Measurements from ENCODE around the gene RNF121.

RNF121 gene

DNA sequence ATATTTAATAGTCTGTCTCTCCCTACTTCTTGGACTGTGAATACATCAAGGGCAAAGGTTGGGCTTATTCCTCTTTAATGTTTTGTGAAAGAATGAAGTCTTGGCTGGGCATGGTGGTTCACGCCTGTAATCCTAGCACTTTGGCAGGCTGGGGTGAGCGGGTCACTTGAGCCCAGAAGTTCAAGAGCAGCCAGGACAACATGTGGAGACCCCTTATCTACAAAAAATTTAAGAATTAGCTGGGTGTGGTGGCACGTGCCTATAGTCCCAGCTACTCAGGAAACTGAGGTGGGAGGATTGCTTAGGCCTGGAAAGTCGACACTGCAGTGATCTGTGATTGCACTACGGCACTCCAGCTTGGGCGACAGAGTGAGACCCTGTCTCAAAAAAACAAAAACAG, 20.2 kb downstream of the RNF121 start:
- Mint-ChIP-seq H3K9me3 (no peaks in the 10 kb centered on the region), H3K27me3 (ENCODE audit: low read depth) (no peaks in the 10 kb centered on the region), H3K4me3 (no peak overlapping the region), H3K27ac (no peak overlapping the region), H3K4me1 (ENCODE audit: low read depth) (peaks cover 10% of the 10 kb centered on the region), H3K36me3 (ENCODE audit: low read depth) (peaks cover 2% of the 10 kb centered on the region)

DNA sequence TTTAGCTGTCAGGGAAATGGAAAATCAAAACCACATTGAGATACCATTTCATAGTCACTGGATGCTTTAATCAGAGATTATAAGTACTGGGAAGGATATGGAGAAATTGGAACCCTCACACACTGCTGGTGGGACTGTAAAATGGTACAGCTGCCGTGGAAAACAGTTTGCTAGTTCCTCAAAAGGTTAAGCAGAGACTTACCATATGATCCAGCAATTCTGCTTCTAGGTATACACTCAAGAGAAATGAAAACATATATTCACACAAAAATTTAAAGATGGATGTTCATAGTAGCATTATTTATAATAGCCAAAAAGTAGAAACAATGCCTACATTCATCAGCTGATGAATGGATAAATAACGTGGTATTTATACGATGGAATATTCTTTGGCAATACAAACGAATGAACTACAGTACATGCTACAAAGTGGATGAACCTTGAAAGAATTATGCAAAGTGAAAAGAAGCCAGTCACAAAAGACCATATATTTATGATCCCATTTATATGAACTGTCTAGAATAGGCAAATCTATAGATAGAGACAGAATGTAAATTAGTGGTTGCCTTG, 23.0 kb downstream of the RNF121 start:
- no peaks in the 10 kb centered on the region for H3K27me3 Mint-ChIP-seq (ENCODE audit: low read depth)
- no peaks in the 10 kb centered on the region for H3K9me3 Mint-ChIP-seq
- peaks cover 14% of the 10 kb centered on the region for H3K4me1 Mint-ChIP-seq (ENCODE audit: low read depth)
- no peak overlapping the region for H3K4me3 Mint-ChIP-seq
- peaks cover 2% of the 10 kb centered on the region for H3K36me3 Mint-ChIP-seq (ENCODE audit: low read depth)
- H3K27ac Mint-ChIP-seq, result no peak overlapping the region

DNA sequence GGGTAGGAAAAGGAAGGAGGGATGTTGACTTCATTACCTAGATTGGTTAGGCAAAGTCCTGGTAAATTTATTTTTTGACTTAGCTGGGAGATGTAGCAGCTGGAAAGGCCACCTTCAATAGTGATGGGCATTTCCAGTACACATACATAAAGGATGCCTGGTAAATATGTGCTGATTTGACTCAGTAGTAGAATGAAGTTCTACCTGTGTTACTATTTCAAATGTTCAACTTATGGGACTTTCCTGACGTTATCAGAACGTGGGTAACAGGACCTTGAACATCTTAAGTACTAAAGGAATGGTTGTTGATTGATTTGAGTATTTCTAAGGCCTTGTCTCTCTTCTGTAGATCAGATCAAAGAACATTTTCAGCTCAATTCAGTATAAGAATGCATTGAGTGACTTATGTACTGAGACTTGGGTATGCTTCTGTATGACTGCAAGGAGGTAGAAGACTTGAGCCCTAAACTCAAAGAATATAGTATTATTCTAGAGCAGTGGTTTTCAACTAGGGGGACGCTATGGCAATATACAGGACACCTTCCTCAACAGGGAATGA, 27.1 kb downstream of the RNF121 start:
- Mint-ChIP-seq H3K4me1 (ENCODE audit: low read depth) (peaks cover 10% of the 10 kb centered on the region), H3K27ac (no peak overlapping the region), H3K9me3 (no peaks in the 10 kb centered on the region), H3K36me3 (ENCODE audit: low read depth) (peaks cover 4% of the 10 kb centered on the region), H3K27me3 (ENCODE audit: low read depth) (no peaks in the 10 kb centered on the region), H3K4me3 (no peak overlapping the region)

DNA sequence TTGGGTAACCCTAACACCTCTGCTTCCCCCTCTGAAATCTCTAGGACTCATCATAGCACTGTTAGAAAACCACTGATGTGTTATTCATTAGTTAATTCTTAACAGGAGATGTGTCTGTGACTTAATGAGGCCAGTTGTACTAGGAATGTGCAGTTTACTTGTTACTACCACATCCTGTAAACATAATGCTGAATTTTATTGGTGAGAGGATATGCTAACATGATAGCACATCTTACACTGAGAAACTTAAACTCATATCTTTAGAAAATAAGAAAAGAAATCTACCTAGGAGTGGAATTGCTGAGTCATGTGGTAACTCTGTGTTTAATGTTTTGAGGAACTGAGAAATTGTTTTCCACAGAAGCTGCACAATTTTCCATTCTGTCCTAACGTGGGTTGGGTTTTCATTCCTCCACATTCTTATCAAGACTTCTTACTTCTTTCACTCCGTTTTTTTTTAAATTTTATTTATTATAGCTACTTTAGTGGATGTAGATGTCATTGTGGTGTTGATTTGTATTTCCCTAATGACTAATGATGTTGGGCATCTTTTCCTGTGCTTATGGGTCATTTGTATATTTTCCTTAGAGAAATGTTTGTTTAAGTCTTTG, 33.7 kb downstream of the RNF121 start:
- H3K27me3 Mint-ChIP-seq (ENCODE audit: low read depth), result no peaks in the 10 kb centered on the region
- H3K27ac Mint-ChIP-seq, result peak overlapping the region; percentile 59

DNA sequence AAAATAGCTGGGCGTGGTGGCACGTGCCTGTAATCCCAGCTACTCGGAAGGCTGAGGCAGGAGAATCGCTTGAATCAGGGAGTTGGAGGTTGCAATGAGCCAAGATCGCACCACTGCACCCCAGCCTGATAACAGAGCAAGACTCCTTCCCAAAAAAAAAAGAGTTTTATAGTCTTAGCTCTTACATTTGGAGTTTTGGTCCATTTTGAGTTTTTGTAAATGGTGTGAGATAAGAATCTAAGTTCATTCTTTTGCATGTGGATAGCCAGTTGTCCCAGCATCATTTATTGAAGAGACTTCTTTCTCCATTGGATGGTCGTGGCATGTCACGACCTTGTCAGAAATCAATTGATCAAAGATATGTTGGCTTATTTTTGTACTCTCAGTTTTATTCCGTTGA, 34.6 kb downstream of the RNF121 start:
- Mint-ChIP-seq H3K36me3 (ENCODE audit: low read depth) (peaks cover 14% of the 10 kb centered on the region), H3K27ac (no peak overlapping the region), H3K9me3 (no peaks in the 10 kb centered on the region), H3K4me1 (ENCODE audit: low read depth) (peaks cover 13% of the 10 kb centered on the region), H3K27me3 (ENCODE audit: low read depth) (no peaks in the 10 kb centered on the region), H3K4me3 (no peak overlapping the region)

More for the DNA sequence above, 33.7 kb downstream of the RNF121 start:
- Mint-ChIP-seq H3K9me3 (no peaks in the 10 kb centered on the region), H3K4me3 (no peak overlapping the region), H3K4me1 (ENCODE audit: low read depth) (peaks cover 13% of the 10 kb centered on the region), H3K36me3 (ENCODE audit: low read depth) (peaks cover 13% of the 10 kb centered on the region)

DNA sequence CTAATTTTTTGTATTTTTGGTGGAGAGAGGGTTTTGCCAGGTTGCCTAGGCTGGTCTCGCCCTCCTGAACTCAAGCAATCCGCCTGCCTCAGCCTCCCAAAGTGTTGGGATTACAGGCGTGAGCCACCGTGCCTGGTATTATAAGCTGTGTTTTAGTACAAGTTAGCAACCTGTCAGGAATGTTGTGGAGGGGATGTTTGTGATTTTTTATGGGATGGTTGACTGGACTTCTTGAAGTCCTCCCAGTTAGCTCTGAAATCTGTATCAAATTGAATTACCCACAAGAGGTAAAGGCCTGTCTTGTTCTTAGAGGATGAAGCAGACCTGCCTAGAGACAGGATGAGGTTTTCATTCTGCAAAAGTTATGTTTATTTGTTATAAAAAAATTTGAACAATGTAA, 35.8 kb downstream of the RNF121 start:
- H3K4me1 Mint-ChIP-seq (ENCODE audit: low read depth), result peaks cover 13% of the 10 kb centered on the region
- H3K36me3 Mint-ChIP-seq (ENCODE audit: low read depth), result peaks cover 14% of the 10 kb centered on the region
- no peak overlapping the region for H3K27ac Mint-ChIP-seq
- H3K27me3 Mint-ChIP-seq (ENCODE audit: low read depth), result no peaks in the 10 kb centered on the region
- no peak overlapping the region for H3K4me3 Mint-ChIP-seq
- H3K9me3 Mint-ChIP-seq, result no peaks in the 10 kb centered on the region

DNA sequence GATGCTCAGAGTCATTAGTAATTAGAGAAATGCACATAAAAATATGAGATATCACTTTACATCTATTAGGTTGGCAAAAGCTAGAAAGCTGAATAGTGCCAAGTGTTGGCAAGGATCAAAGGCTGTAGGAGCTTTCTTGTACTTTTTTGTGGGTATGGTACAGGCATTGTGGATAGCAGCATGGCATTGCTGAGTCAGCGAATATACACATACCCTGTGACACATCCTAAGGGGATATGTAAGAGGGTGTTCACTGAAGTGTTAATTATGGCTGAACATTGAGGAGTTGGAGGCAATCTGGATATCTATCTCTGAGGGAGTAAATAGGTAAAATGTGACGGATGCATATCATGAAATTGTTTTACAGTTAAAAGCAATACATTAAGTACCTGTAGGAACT, 42.8 kb downstream of the RNF121 start:
- Mint-ChIP-seq H3K27me3 (ENCODE audit: low read depth) (no peaks in the 10 kb centered on the region), H3K27ac (no peak overlapping the region), H3K4me1 (ENCODE audit: low read depth) (no peaks in the 10 kb centered on the region), H3K36me3 (ENCODE audit: low read depth) (peaks cover 10% of the 10 kb centered on the region), H3K4me3 (no peak overlapping the region), H3K9me3 (no peaks in the 10 kb centered on the region)

DNA sequence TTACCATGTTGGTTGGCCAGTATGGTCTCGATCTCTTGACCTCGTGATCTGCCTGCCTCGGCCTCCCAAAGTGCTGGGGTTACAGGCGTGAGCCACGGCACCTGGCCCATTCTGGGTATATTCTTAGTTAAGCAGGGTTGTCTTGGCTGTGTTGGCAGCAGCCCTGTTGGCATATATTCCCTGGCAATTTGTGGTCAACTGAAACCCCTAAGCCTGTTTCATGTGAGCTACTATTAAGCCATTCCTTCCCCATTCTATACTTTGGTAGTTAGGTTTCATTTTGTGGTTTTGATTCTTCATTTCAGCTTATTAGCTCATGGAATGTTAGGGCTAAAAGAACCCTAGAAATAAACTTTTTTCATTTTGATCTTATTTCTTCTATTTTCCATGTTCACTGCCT, 47.7 kb downstream of the RNF121 start:
- no peak overlapping the region for H3K27ac Mint-ChIP-seq
- no peak overlapping the region for H3K4me3 Mint-ChIP-seq
- H3K9me3 Mint-ChIP-seq, result no peaks in the 10 kb centered on the region
- no peaks in the 10 kb centered on the region for H3K27me3 Mint-ChIP-seq (ENCODE audit: low read depth)
- H3K4me1 Mint-ChIP-seq (ENCODE audit: low read depth), result peaks cover 4% of the 10 kb centered on the region
- peaks cover 12% of the 10 kb centered on the region for H3K36me3 Mint-ChIP-seq (ENCODE audit: low read depth)

DNA sequence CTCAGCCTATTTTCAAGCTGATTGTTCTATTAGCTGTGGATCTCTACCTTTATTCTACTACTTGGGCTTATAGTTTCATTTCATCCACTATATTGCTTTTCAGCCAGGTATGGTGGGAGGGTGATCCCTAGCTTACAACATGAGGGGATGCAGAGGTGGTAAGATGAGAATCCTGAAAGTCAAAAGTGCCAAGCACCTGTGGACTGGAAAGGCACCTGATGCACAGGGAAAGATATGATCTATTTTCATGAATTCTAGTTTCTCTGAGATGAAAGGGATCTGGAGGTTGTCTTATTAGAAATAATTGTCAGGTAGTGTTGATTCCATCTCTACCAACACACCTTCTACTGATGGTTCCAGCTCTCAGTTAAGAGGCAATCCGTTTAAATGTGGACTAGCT, 48.2 kb downstream of the RNF121 start:
- peaks cover 13% of the 10 kb centered on the region for H3K36me3 Mint-ChIP-seq (ENCODE audit: low read depth)

DNA sequence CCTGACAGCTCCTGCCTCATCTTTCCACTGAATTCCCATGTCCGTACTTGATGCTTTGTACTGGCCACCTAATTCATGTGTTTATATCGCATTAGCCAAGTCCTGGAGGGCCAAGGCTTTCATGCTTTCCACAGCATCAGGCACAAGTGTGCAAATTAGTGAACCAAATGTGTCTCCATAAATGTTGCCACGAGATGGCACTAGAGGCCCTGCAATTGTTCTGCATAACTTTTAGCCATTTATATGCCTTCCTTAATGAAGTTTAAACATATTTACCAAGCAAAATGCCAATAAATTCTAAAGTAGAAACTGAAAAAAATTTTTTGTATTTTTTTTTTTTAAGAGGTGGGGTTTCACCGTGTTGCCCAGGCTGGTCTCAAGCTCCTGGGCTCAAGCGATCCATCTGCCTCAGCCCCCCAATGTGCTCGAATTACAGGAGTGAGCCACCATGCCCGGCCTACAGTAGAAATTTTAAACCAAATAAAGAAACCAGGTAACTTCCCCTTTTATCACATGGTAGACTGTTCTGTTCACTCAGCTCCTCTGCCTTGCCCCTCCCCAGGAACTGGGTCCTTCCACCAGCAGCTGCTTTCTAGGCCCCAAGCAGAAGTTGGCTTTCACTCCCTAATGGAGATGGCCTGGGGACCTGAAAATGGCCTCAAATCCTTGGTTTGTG, 49.0 kb downstream of the RNF121 start:
- Mint-ChIP-seq H3K27me3 (ENCODE audit: low read depth) (no peaks in the 10 kb centered on the region), H3K4me1 (ENCODE audit: low read depth) (peaks cover 4% of the 10 kb centered on the region), H3K9me3 (no peaks in the 10 kb centered on the region), H3K27ac (peak overlapping the region; percentile 42), H3K36me3 (ENCODE audit: low read depth) (peaks cover 17% of the 10 kb centered on the region), H3K4me3 (no peak overlapping the region)

More for the DNA sequence above, 48.2 kb downstream of the RNF121 start:
- Mint-ChIP-seq H3K9me3 (no peaks in the 10 kb centered on the region), H3K4me3 (no peak overlapping the region), H3K4me1 (ENCODE audit: low read depth) (peaks cover 4% of the 10 kb centered on the region), H3K27me3 (ENCODE audit: low read depth) (no peaks in the 10 kb centered on the region), H3K27ac (no peak overlapping the region)

DNA sequence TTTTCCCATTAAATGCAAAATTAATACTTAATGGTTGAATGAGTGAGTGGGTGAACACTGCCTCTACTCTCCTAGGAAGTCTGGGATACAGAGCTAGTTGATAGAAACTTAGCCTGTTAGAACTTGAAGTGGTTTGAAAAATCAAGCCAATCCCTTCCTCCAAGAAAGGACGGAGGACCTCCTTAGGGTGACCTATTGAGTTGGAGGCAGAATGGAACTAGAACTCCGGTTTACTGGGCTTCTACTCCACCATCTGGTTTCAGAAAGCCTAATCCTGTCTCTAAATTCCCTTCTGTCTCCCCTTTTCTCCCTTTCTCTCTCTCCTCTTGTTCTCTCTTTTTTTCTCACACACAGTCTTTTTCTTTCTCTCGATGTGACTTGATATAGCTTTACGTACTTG, 50.2 kb downstream of the RNF121 start:
- Mint-ChIP-seq H3K4me1 (ENCODE audit: low read depth) (peaks cover 4% of the 10 kb centered on the region), H3K9me3 (no peaks in the 10 kb centered on the region), H3K27me3 (ENCODE audit: low read depth) (no peaks in the 10 kb centered on the region), H3K36me3 (ENCODE audit: low read depth) (peaks cover 20% of the 10 kb centered on the region), H3K27ac (no peak overlapping the region), H3K4me3 (no peak overlapping the region)

DNA sequence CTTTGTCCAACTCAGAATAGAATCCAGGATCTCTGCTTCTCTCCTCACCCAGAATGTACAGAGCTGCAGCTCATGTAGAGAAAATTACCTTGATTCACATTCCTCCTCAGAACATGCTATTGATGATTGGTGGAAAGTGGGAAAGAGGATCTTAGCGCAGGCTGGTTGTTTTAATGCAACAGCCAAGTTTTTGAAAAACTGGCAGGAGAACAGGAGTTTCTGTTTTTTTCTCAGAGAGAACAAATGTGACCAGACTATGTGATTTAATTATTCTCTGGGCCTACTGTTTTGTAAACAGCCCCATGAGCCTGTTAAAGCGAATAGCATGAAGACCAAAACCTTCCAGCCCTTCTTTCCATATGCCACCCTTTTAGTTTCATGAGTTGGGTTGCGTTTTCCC, 50.8 kb downstream of the RNF121 start:
- H3K36me3 Mint-ChIP-seq (ENCODE audit: low read depth), result peaks cover 20% of the 10 kb centered on the region
- H3K4me1 Mint-ChIP-seq (ENCODE audit: low read depth), result peaks cover 4% of the 10 kb centered on the region
- no peaks in the 10 kb centered on the region for H3K9me3 Mint-ChIP-seq
- H3K27ac Mint-ChIP-seq, result no peak overlapping the region
- H3K4me3 Mint-ChIP-seq, result no peak overlapping the region
- no peaks in the 10 kb centered on the region for H3K27me3 Mint-ChIP-seq (ENCODE audit: low read depth)

DNA sequence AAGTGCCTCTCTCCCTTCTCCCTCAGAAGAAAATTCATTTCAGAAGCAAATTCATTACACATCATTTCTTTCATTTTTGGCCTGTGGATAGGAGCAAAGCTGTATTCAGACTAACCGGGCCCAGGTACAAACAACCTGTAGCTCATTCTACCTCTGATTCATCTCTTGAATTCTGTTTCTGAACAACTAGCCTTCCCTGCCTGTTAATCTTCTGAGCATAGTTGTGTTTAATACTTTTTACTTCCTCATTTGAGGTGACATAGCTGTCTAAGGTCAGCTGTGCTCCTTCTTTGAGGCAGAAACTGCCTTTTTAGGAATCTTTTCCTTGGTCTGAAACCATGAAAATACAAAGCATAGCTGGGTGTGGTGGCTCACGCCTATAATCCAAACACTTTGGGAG, 57.3 kb downstream of the RNF121 start:
- H3K36me3 Mint-ChIP-seq (ENCODE audit: low read depth), result peaks cover 18% of the 10 kb centered on the region
- H3K4me3 Mint-ChIP-seq, result no peak overlapping the region
- peaks cover 4% of the 10 kb centered on the region for H3K4me1 Mint-ChIP-seq (ENCODE audit: low read depth)
- no peaks in the 10 kb centered on the region for H3K27me3 Mint-ChIP-seq (ENCODE audit: low read depth)
- H3K27ac Mint-ChIP-seq, result no peak overlapping the region
- no peaks in the 10 kb centered on the region for H3K9me3 Mint-ChIP-seq

DNA sequence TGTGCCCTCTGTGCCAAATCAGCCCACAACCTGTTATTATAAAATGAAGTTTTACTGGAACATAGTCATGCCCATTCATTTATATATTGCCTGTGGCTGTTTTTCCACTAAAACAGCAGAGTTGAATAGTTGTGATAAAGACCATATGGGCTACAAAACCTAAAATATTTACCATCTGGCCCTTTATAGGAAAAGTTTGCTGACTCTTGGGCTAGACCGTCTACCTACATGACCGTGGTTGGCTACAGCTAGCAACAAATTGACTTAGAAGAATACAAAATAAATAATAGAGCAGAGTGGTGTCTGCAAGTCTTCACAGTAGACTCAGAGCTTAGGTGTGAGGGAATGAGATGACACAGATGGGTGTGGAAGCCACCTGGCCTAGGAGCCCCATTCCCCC, 58.7 kb downstream of the RNF121 start:
- Mint-ChIP-seq H3K4me3 (no peak overlapping the region), H3K4me1 (ENCODE audit: low read depth) (peaks cover 9% of the 10 kb centered on the region), H3K36me3 (ENCODE audit: low read depth) (peaks cover 16% of the 10 kb centered on the region), H3K9me3 (no peaks in the 10 kb centered on the region), H3K27ac (no peak overlapping the region), H3K27me3 (ENCODE audit: low read depth) (no peaks in the 10 kb centered on the region)

DNA sequence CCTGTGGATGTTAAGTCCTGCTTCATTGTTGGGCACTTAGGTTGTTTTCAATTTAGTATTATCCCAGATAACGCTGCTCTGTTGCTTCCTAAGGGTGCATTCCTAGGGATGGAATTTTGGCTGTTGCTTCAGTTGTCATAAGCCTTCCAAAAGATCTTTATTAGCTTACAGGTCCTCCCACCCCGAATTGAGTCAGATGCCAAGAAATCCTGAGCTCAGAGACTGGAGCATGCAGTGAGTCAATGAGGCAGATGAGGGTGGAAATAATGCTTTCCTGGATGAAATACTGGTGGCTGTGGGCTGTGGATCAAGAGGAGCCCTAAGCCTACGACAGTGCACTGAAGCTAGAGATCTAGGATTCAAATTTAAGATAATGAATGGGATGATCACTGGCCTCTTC, 59.2 kb downstream of the RNF121 start:
- Mint-ChIP-seq H3K4me1 (ENCODE audit: low read depth) (peaks cover 9% of the 10 kb centered on the region), H3K27me3 (ENCODE audit: low read depth) (no peaks in the 10 kb centered on the region), H3K36me3 (ENCODE audit: low read depth) (peaks cover 16% of the 10 kb centered on the region), H3K27ac (no peak overlapping the region), H3K4me3 (no peak overlapping the region), H3K9me3 (no peaks in the 10 kb centered on the region)
